Activated naive CD4-positive, alpha-beta T cell treated with anti-CD3 and anti-CD28 coated beads, Interleukin-2, amount 50 U/mL, for 72 hours (primary cell): ENCODE results near the gene UBE2QL1. TPM values are rescaled to one million over a fixed set of nuclear protein-coding genes. Genes with fewer than 3 reads are reported as not detected.

Source experiments
- total RNA-seq, 2 donors: library from RNA; stranded (reverse); gene quantifications; one replicate each; pipeline ENCODE4 v1.2.3, GENCODE V29; 2022

Gene UBE2QL1
- total RNA-seq, 2 donors from 2014 or later, result not detected

Other genes with a start within 250 kb of the UBE2QL1 start
- 10 to 100 TPM; 45.1 to 97.2 TPM for gene MED10, start 70.3 kb upstream of the UBE2QL1 start, total RNA-seq
- 10 to 100 TPM; 50.6 to 94.0 TPM for gene NSUN2, start 184.2 kb downstream of the UBE2QL1 start, total RNA-seq
- 1 to 10 TPM; 7.3 to 8.4 TPM for gene SRD5A1, start 184.6 kb downstream of the UBE2QL1 start, total RNA-seq